Measurements from ENCODE around the gene FRMD7. TPM values are rescaled to one million over a fixed set of nuclear protein-coding genes. Genes with fewer than 3 reads are reported as not detected.
A peak's percentile ranks its signal among the peaks of the same experiment; 100 is the strongest.

FRMD7 gene, protein sequence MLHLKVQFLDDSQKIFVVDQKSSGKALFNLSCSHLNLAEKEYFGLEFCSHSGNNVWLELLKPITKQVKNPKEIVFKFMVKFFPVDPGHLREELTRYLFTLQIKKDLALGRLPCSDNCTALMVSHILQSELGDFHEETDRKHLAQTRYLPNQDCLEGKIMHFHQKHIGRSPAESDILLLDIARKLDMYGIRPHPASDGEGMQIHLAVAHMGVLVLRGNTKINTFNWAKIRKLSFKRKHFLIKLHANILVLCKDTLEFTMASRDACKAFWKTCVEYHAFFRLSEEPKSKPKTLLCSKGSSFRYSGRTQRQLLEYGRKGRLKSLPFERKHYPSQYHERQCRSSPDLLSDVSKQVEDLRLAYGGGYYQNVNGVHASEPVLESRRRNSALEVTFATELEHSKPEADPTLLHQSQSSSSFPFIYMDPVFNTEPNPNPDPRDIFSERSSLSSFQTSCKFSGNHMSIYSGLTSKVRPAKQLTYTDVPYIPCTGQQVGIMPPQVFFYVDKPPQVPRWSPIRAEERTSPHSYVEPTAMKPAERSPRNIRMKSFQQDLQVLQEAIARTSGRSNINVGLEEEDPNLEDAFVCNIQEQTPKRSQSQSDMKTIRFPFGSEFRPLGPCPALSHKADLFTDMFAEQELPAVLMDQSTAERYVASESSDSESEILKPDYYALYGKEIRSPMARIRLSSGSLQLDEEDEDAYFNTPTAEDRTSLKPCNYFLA
- total RNA-seq: not detected
- under 1 TPM in 1 of 2 donors, not detected in 1; 0.03 TPM for polyA plus RNA-seq
- long read RNA-seq, donor 1: 0 reads
- long read RNA-seq, donor 2: 0 reads
- long read RNA-seq, donor 3: 0 reads
- long read RNA-seq, donor 4: 0 reads
- long read RNA-seq, donor 5: 0 reads

DNA sequence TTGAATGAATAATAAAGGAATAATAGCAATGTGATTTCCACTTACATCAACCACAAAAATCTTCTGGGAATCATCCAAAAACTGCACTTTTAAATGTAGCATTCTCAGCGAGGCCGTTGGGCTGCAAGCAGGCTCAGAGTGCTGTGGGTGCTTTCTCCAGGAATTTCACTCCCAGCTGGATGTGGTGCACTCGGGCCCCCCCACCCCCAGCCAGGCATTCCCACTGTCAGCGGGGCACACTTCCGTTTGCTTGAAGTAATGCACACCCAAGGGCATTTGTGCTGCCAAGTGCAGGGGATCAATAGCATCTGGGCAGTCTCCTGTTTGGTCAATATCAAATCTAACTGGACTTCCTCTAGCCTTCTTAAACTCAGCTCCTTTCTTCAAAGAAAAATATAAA lies at the start of gene FRMD7:
FRMD7 (minus strand) TSS at position 278 of the 400 bp plus-strand sequence; CDS start at position 102, 176 bp downstream.
- peaks cover 4 to 39% (median 26%) of the 10 kb centered on the region in 3 donors for H3K27me3 ChIP-seq (ENCODE audit: control insufficient read depth in 3 of 3, insufficient read depth in 3 of 3, low read length in 2 of 3)
- H3K4me3 ChIP-seq: no peak within 1 kb of the TSS
- ATAC-seq (ENCODE audit: insufficient read depth, low FRiP score) (no peak), DNase-seq (peak in 1 of 3 donors; percentile 11)
- H3K36me3 ChIP-seq (ENCODE audit: control insufficient read depth in 4 of 4, insufficient read depth in 4 of 4, low read length in 4 of 4): no peaks in the 10 kb centered on the region
- H3K27ac ChIP-seq (ENCODE audit: low read depth in 1 of 2, low read length in 1 of 2): no peak within 1 kb of the TSS
- TF ChIP-seq, protein P1, sequence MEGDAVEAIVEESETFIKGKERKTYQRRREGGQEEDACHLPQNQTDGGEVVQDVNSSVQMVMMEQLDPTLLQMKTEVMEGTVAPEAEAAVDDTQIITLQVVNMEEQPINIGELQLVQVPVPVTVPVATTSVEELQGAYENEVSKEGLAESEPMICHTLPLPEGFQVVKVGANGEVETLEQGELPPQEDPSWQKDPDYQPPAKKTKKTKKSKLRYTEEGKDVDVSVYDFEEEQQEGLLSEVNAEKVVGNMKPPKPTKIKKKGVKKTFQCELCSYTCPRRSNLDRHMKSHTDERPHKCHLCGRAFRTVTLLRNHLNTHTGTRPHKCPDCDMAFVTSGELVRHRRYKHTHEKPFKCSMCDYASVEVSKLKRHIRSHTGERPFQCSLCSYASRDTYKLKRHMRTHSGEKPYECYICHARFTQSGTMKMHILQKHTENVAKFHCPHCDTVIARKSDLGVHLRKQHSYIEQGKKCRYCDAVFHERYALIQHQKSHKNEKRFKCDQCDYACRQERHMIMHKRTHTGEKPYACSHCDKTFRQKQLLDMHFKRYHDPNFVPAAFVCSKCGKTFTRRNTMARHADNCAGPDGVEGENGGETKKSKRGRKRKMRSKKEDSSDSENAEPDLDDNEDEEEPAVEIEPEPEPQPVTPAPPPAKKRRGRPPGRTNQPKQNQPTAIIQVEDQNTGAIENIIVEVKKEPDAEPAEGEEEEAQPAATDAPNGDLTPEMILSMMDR (IDR thresholded peaks at IDR 0.05; ENCODE audit: control extremely low read depth, extremely low read depth): no peak
- 41 to 64% methylated on average over 4 to 5 of the region's 5 CpGs for WGBS, 2 donors
- no peak within 1 kb of the TSS for H3K9ac ChIP-seq (ENCODE audit: insufficient read depth in 1 of 2, low read length in 2 of 2)
- no peaks in the 10 kb centered on the region for H3K9me3 ChIP-seq (ENCODE audit: control insufficient read depth in 4 of 4, insufficient read depth in 3 of 4, low read length in 3 of 4)
- H3K4me1 ChIP-seq (ENCODE audit: control insufficient read depth in 5 of 5, insufficient read depth in 5 of 5, low read length in 5 of 5): no peaks in the 10 kb centered on the region

DNA sequence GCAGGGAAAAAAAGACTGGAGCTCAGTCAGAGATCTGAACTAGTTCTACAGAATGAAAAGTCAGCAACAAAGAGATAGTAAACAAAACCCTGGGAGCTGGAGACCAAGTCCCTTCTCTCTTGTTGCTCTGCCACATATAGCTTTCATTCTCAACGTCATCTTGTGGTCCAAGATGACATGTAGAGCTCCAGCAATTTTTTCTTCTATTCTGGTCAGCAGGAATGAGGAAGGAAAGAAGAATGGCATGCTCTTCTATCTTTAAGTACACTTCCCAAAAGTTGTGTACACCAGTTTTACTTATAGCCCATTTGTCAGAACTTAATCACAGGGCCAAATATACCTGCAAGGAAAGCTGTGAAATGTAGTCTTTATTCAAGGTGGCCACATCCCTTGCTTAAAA lies 45.8 kb upstream of the FRMD7 start:
- no peaks in the 10 kb centered on the region for H3K4me1 ChIP-seq (ENCODE audit: control insufficient read depth in 5 of 5, insufficient read depth in 5 of 5, low read length in 5 of 5)
- H3K27me3 ChIP-seq (ENCODE audit: control insufficient read depth in 3 of 3, insufficient read depth in 3 of 3, low read length in 2 of 3): peaks cover 2 to 33% (median 7%) of the 10 kb centered on the region in 3 donors
- 14 to 27% methylated on average over 1 of the region's 1 CpG for WGBS, 2 donors
- H3K27ac ChIP-seq (ENCODE audit: low read depth in 1 of 2, low read length in 1 of 2): no peak overlapping the region
- TF ChIP-seq, protein P1 (IDR thresholded peaks at IDR 0.05; ENCODE audit: control extremely low read depth, extremely low read depth): no peak
- peaks cover 0 to 2% (median 0%) of the 10 kb centered on the region in 4 donors for H3K9me3 ChIP-seq (ENCODE audit: control insufficient read depth in 4 of 4, insufficient read depth in 3 of 4, low read length in 3 of 4)
- no peaks in the 10 kb centered on the region for H3K36me3 ChIP-seq (ENCODE audit: control insufficient read depth in 4 of 4, insufficient read depth in 4 of 4, low read length in 4 of 4)
- H3K4me3 ChIP-seq: no peak overlapping the region
- no peak overlapping the region for H3K9ac ChIP-seq (ENCODE audit: insufficient read depth in 1 of 2, low read length in 2 of 2)
- ATAC-seq (ENCODE audit: insufficient read depth, low FRiP score): no peak
- DNase-seq: no peak

DNA sequence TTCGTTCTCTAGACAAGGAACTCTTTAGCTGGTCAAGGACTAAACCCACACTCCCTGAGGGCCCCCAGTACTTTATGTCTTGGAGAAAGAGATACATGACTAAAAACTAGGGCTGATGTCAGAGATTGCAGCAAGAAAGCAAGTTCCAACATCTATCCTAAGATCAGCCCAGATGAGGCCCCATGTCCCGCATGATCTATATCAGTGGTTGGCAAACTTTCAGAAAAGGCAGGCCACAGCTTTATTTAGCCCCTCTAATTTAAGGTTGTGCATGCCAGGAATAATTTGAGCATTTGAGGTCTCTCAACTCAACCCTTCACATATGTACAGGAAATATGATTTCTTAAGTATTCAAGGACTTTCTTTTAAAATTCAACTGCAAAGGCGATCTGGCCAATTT lies 44.1 kb upstream of the FRMD7 start:
- ATAC-seq (ENCODE audit: insufficient read depth, low FRiP score) (no peak), DNase-seq (no peak)
- Histone ChIP-seq H3K9ac (ENCODE audit: insufficient read depth in 1 of 2, low read length in 2 of 2) (no peak overlapping the region), H3K36me3 (ENCODE audit: control insufficient read depth in 4 of 4, insufficient read depth in 4 of 4, low read length in 4 of 4) (no peaks in the 10 kb centered on the region), H3K4me1 (ENCODE audit: control insufficient read depth in 5 of 5, insufficient read depth in 5 of 5, low read length in 5 of 5) (no peaks in the 10 kb centered on the region), H3K27ac (ENCODE audit: low read depth in 1 of 2, low read length in 1 of 2) (no peak overlapping the region), H3K9me3 (ENCODE audit: control insufficient read depth in 4 of 4, insufficient read depth in 3 of 4, low read length in 3 of 4) (peaks cover 0 to 2% (median 0%) of the 10 kb centered on the region in 4 donors), H3K27me3 (ENCODE audit: control insufficient read depth in 3 of 3, insufficient read depth in 3 of 3, low read length in 2 of 3) (peaks cover 2 to 25% (median 7%) of the 10 kb centered on the region in 3 donors), H3K4me3 (no peak overlapping the region)
- 78 to 91% methylated on average over 3 of the region's 3 CpGs for WGBS, 2 donors
- TF ChIP-seq, protein P1 (IDR thresholded peaks at IDR 0.05; ENCODE audit: control extremely low read depth, extremely low read depth): no peak

Measured in lung (tissue), 16 donors.